Osteoblast (primary cell): ENCODE data around the gene ZNF566. TPM values are rescaled to one million over a fixed set of nuclear protein-coding genes. Genes with fewer than 3 reads are reported as not detected.
A peak's percentile ranks its signal among the peaks of the same experiment; 100 is the strongest.

ENCODE experiments used
- DNase-seq: peaks from one replicate; pipeline ENCODE4 v3.0.0; 2011; ENCODE audit warnings: low spot score, mixed read lengths; ENCODE audit not compliant: insufficient read length; ENCODE audit errors: missing footprints
- H2AFZ ChIP-seq: 2 replicates; pipeline ENCODE4 v1.6.0; 2011; ENCODE audit warnings: mild to moderate bottlenecking, low read length
- H3K27ac ChIP-seq: 2 replicates; pipeline ENCODE4 v1.5.1; 2011; ENCODE audit warnings: mild to moderate bottlenecking, low read depth, low read length, moderate library complexity
- H3K27me3 ChIP-seq: 2 replicates; pipeline ENCODE4 v1.6.0; 2012; ENCODE audit warnings: mild to moderate bottlenecking, control low read depth, inconsistent platforms, low read length, moderate library complexity; ENCODE audit not compliant: insufficient read depth
- H3K36me3 ChIP-seq: 2 replicates; pipeline ENCODE4 v1.5.1; 2011; ENCODE audit warnings: mild to moderate bottlenecking, low read length, control low read depth, moderate library complexity; ENCODE audit not compliant: insufficient read depth
- H3K4me1 ChIP-seq: 2 replicates; pipeline ENCODE4 v1.5.1; 2011; ENCODE audit warnings: mild to moderate bottlenecking, low read length, control low read depth, moderate library complexity; ENCODE audit not compliant: insufficient read depth
- H3K4me2 ChIP-seq: 2 replicates; pipeline ENCODE4 v1.6.0; 2011; ENCODE audit warnings: mild to moderate bottlenecking, low read length; ENCODE audit not compliant: insufficient read depth
- H3K4me3 ChIP-seq: fragments of 200-600 bp; sonication (generic); 3 replicates; pipeline ENCODE4 v1.5.1; 2012; ENCODE audit warnings: mild to moderate bottlenecking, low read length, inconsistent platforms; ENCODE audit not compliant: insufficient read depth
- H3K79me2 ChIP-seq: 2 replicates; pipeline ENCODE4 v1.6.0; 2012; ENCODE audit warnings: mild to moderate bottlenecking, low read length, control low read depth, inconsistent platforms; ENCODE audit not compliant: insufficient read depth
- H3K9me3 ChIP-seq: 2 replicates; pipeline ENCODE4 v1.5.1; 2011; ENCODE audit warnings: low read depth, low read length, control low read depth
- H4K20me1 ChIP-seq: 2 replicates; pipeline ENCODE4 v1.6.0; 2012; ENCODE audit warnings: mild to moderate bottlenecking, low read length, control low read depth; ENCODE audit not compliant: insufficient read depth
- total RNA-seq: library from RNA; depleted of rRNA; stranded (reverse); fragments of >200 nt; gene quantifications from 2 replicates; pipeline ENCODE4 v1.2.3, GENCODE V29; 2012
- TF ChIP-seq, protein P1 (sequence below): IDR thresholded peaks from 2 replicates; pipeline ENCODE4 v1.5.1; 2011; ENCODE audit warnings: mild to moderate bottlenecking, low read depth, low read length, moderate library complexity; ENCODE audit errors: extremely low read depth

The ZNF566 gene
- total RNA-seq = 13.8 and 20.9 TPM in 2 replicates

GRCh38 chr19:36489118-36489919 lies at the start of gene ZNF566:
Gene ZNF566 (minus strand): TSS chr19:36489561. CDS start chr19:36476557, 13,004 bp downstream.
- peaks cover 21% of the 10 kb centered on the region for H3K79me2 ChIP-seq
- no peaks in the 10 kb centered on the region for H3K36me3 ChIP-seq
- H2AFZ ChIP-seq = peak within 1 kb of the TSS; percentile 100
- peak within 1 kb of the TSS; percentile 98 for H3K27ac ChIP-seq
- H3K27me3 ChIP-seq = no peaks in the 10 kb centered on the region
- TF ChIP-seq, protein P1, sequence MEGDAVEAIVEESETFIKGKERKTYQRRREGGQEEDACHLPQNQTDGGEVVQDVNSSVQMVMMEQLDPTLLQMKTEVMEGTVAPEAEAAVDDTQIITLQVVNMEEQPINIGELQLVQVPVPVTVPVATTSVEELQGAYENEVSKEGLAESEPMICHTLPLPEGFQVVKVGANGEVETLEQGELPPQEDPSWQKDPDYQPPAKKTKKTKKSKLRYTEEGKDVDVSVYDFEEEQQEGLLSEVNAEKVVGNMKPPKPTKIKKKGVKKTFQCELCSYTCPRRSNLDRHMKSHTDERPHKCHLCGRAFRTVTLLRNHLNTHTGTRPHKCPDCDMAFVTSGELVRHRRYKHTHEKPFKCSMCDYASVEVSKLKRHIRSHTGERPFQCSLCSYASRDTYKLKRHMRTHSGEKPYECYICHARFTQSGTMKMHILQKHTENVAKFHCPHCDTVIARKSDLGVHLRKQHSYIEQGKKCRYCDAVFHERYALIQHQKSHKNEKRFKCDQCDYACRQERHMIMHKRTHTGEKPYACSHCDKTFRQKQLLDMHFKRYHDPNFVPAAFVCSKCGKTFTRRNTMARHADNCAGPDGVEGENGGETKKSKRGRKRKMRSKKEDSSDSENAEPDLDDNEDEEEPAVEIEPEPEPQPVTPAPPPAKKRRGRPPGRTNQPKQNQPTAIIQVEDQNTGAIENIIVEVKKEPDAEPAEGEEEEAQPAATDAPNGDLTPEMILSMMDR = no peak
- H3K4me3 ChIP-seq = peak within 1 kb of the TSS; percentile 90
- H3K4me2 ChIP-seq = peak within 1 kb of the TSS; percentile 99
- H3K9me3 ChIP-seq = no peaks in the 10 kb centered on the region
- peak; percentile 99 for DNase-seq
- no peaks in the 10 kb centered on the region for H4K20me1 ChIP-seq
- H3K4me1 ChIP-seq = peaks cover 16% of the 10 kb centered on the region

GRCh38 chr19:36528921-36529518 lies 39.7 kb upstream of the ZNF566 start:
- Histone ChIP-seq H3K4me2 (peak overlapping the region; percentile 96), H3K27ac (peak overlapping the region; percentile 72)
- DNase-seq = peak; percentile 63

GRCh38 chr19:36528194-36528920 lies 39.0 kb upstream of the ZNF566 start, which contains the start of gene ZNF260:
Gene ZNF260 (minus strand): TSS chr19:36528271. CDS start chr19:36515238, 13,033 bp downstream.
- peak; percentile 95 for DNase-seq
- Histone ChIP-seq H3K4me1 (peaks cover 15% of the 10 kb centered on the region), H4K20me1 (peaks cover 3% of the 10 kb centered on the region), H3K4me2 (peak within 1 kb of the TSS; percentile 96), H3K4me3 (peak within 1 kb of the TSS; percentile 90), H3K27me3 (no peaks in the 10 kb centered on the region), H3K27ac (peak within 1 kb of the TSS; percentile 72), H2AFZ (peak within 1 kb of the TSS; percentile 100), H3K79me2 (peaks cover 45% of the 10 kb centered on the region), H3K9me3 (no peaks in the 10 kb centered on the region), H3K36me3 (peaks cover 11% of the 10 kb centered on the region)
- TF ChIP-seq, protein P1 = no peak

More at GRCh38 chr19:36528921-36529518, 39.7 kb upstream of the ZNF566 start:
- H2AFZ ChIP-seq = peak overlapping the region; percentile 100
- TF ChIP-seq, protein P1 = no peak
- no peaks in the 10 kb centered on the region for H3K27me3 ChIP-seq
- H4K20me1 ChIP-seq = peaks cover 3% of the 10 kb centered on the region
- peaks cover 8% of the 10 kb centered on the region for H3K36me3 ChIP-seq
- H3K79me2 ChIP-seq = peaks cover 45% of the 10 kb centered on the region
- H3K9me3 ChIP-seq = no peaks in the 10 kb centered on the region
- H3K4me1 ChIP-seq = peaks cover 15% of the 10 kb centered on the region
- peak overlapping the region; percentile 90 for H3K4me3 ChIP-seq
